Measurements from ENCODE around the gene GBP4. TPM values are rescaled to one million over a fixed set of nuclear protein-coding genes. Genes with fewer than 3 reads are reported as not detected.
"Not testable (repeated sequence)": the region's sequence is repeated elsewhere in the genome, so short reads cannot be mapped to it uniquely, and the experiment has no call there.

The GBP4 gene
- 9.0 TPM for total RNA-seq
- 11.0 TPM for polyA plus RNA-seq (ENCODE audit: insufficient read depth, low read depth, low replicate concordance)
- long read RNA-seq, donor 1: 0 reads
- long read RNA-seq, donor 2: 0 reads
- long read RNA-seq, donor 3: 0 reads
- long read RNA-seq, donor 4: 0 reads
- long read RNA-seq, donor 5: 0 reads
- long read RNA-seq, donor 6: 0 reads
- long read RNA-seq, donor 7, full-length matches to known transcripts: 1 of 3 reads
- long read RNA-seq, donor 7, partial matches to known transcripts: 1 of 3 reads
- long read RNA-seq, donor 7, other reads (novel, unspliced or antisense): 1 of 3 reads
- long read RNA-seq, donor 8: 0 reads
- long read RNA-seq, donor 9, full-length matches to known transcripts: 1 of 1 reads
- long read RNA-seq, donor 9, partial matches to known transcripts: 0 of 1 reads
- long read RNA-seq, donor 9, other reads (novel, unspliced or antisense): 0 of 1 reads
- long read RNA-seq, donor 10: 0 reads

GRCh38 chr1:89198491-89199072 is at the start of gene GBP4:
Gene GBP4, minus strand, starts transcription at chr1:89198942. Its CDS starts 108 bp downstream, at chr1:89198834.
- intact Hi-C loops (cut with DNase I): no loop called here
- H3K27ac ChIP-seq (ENCODE audit: low read depth in 2 of 2, low read length in 2 of 2): peak within 1 kb of the TSS; percentile 79 to 81
- H3K36me3 ChIP-seq (ENCODE audit: control insufficient read depth in 2 of 3, insufficient read depth in 3 of 3, low read length in 3 of 3): peaks cover 0 to 3% (median 0%) of the 10 kb centered on the region in 3 donors
- DNase-seq (peak in 2 of 5 donors; percentile 47 to 75), FAIRE-seq (no peak)
- no peak for TF ChIP-seq CTCF (IDR thresholded peaks at IDR 0.05; ENCODE audit: borderline replicate concordance, extremely low read depth, insufficient read depth)
- no peaks in the 10 kb centered on the region for H3K4me1 ChIP-seq (ENCODE audit: control insufficient read depth in 2 of 3, insufficient read depth in 2 of 3, low read depth in 1 of 3, low read length in 3 of 3)
- no peaks in the 10 kb centered on the region for H3K27me3 ChIP-seq (ENCODE audit: control insufficient read depth, insufficient read depth, low read length)
- H3K9ac ChIP-seq (ENCODE audit: low read length in 3 of 3): peak within 1 kb of the TSS; percentile 24 to 52 (median 28)
- H3K4me3 ChIP-seq (ENCODE audit: low read length in 3 of 3): peak within 1 kb of the TSS; percentile 63 to 79 (median 68)
- H3K9me3 ChIP-seq (ENCODE audit: control insufficient read depth in 2 of 3, insufficient read depth in 1 of 3, low read length in 3 of 3): no peaks in the 10 kb centered on the region

GRCh38 chr1:89243046-89243445 is 44.3 kb upstream of the GBP4 start:
- Histone ChIP-seq H3K27me3 (ENCODE audit: control insufficient read depth, insufficient read depth, low read length) (no peaks in the 10 kb centered on the region), H3K36me3 (ENCODE audit: control insufficient read depth in 2 of 3, insufficient read depth in 3 of 3, low read length in 3 of 3) (no peaks in the 10 kb centered on the region), H3K9ac (ENCODE audit: low read length in 3 of 3) (no peak overlapping the region), H3K27ac (ENCODE audit: low read depth in 2 of 2, low read length in 2 of 2) (no peak overlapping the region), H3K4me1 (ENCODE audit: control insufficient read depth in 2 of 3, insufficient read depth in 2 of 3, low read depth in 1 of 3, low read length in 3 of 3) (no peaks in the 10 kb centered on the region), H3K9me3 (ENCODE audit: control insufficient read depth in 2 of 3, insufficient read depth in 1 of 3, low read length in 3 of 3) (no peaks in the 10 kb centered on the region), H3K4me3 (ENCODE audit: low read length in 3 of 3) (no peak overlapping the region)
- TF ChIP-seq CTCF (IDR thresholded peaks at IDR 0.05; ENCODE audit: borderline replicate concordance, extremely low read depth, insufficient read depth): no peak
- FAIRE-seq: no peak
- DNase-seq: no peak
- intact Hi-C loops (cut with DNase I): no loop called here

- H3K27ac ChIP-seq (ENCODE audit: low read depth in 2 of 2, low read length in 2 of 2): no peak overlapping the region
- no peaks in the 10 kb centered on the region for H3K36me3 ChIP-seq (ENCODE audit: control insufficient read depth in 2 of 3, insufficient read depth in 3 of 3, low read length in 3 of 3)
- H3K4me3 ChIP-seq (ENCODE audit: low read length in 3 of 3): no peak overlapping the region
- H3K4me1 ChIP-seq (ENCODE audit: control insufficient read depth in 2 of 3, insufficient read depth in 2 of 3, low read depth in 1 of 3, low read length in 3 of 3): no peaks in the 10 kb centered on the region
- TF ChIP-seq CTCF (IDR thresholded peaks at IDR 0.05; ENCODE audit: borderline replicate concordance, extremely low read depth, insufficient read depth): no peak
- intact Hi-C loops (cut with DNase I): no loop called here
- no peak overlapping the region for H3K9ac ChIP-seq (ENCODE audit: low read length in 3 of 3)
- H3K9me3 ChIP-seq (ENCODE audit: control insufficient read depth in 2 of 3, insufficient read depth in 1 of 3, low read length in 3 of 3): no peaks in the 10 kb centered on the region
- no peaks in the 10 kb centered on the region for H3K27me3 ChIP-seq (ENCODE audit: control insufficient read depth, insufficient read depth, low read length)
- DNase-seq: no peak
- no peak for FAIRE-seq
Observed at GRCh38 chr1:89221341-89221740, 22.6 kb upstream of the GBP4 start.

- H3K36me3 ChIP-seq (ENCODE audit: control insufficient read depth in 2 of 3, insufficient read depth in 3 of 3, low read length in 3 of 3); H3K9me3 ChIP-seq (ENCODE audit: control insufficient read depth in 2 of 3, insufficient read depth in 1 of 3, low read length in 3 of 3); H3K27ac ChIP-seq (ENCODE audit: low read depth in 2 of 2, low read length in 2 of 2); H3K4me3 ChIP-seq (ENCODE audit: low read length in 3 of 3); FAIRE-seq; H3K4me1 ChIP-seq (ENCODE audit: control insufficient read depth in 2 of 3, insufficient read depth in 2 of 3, low read depth in 1 of 3, low read length in 3 of 3); intact Hi-C loops (cut with DNase I); DNase-seq; H3K9ac ChIP-seq (ENCODE audit: low read length in 3 of 3); H3K27me3 ChIP-seq (ENCODE audit: control insufficient read depth, insufficient read depth, low read length): not testable (repeated sequence)
Observed at GRCh38 chr1:89219851-89220250, 21.1 kb upstream of the GBP4 start.

- DNase-seq; H3K4me1 ChIP-seq (ENCODE audit: control insufficient read depth in 2 of 3, insufficient read depth in 2 of 3, low read depth in 1 of 3, low read length in 3 of 3); FAIRE-seq; H3K27ac ChIP-seq (ENCODE audit: low read depth in 2 of 2, low read length in 2 of 2); H3K9me3 ChIP-seq (ENCODE audit: control insufficient read depth in 2 of 3, insufficient read depth in 1 of 3, low read length in 3 of 3); H3K4me3 ChIP-seq (ENCODE audit: low read length in 3 of 3); H3K27me3 ChIP-seq (ENCODE audit: control insufficient read depth, insufficient read depth, low read length); H3K9ac ChIP-seq (ENCODE audit: low read length in 3 of 3); intact Hi-C loops (cut with DNase I); H3K36me3 ChIP-seq (ENCODE audit: control insufficient read depth in 2 of 3, insufficient read depth in 3 of 3, low read length in 3 of 3): not testable (repeated sequence)
Observed at GRCh38 chr1:89218941-89219340, 20.2 kb upstream of the GBP4 start.
